Stimulated activated naive CD4-positive, alpha-beta T cell (primary cell): ENCODE results near the gene CRISP1.
A peak's percentile ranks its signal among the peaks of the same experiment; 100 is the strongest.
"Not testable (repeated sequence)": the region's sequence is repeated elsewhere in the genome, so short reads cannot be mapped to it uniquely, and the experiment has no call there.

Source experiments
- DNase-seq, 6 experiments: peaks; one replicate each; lab custom pipeline; 2025; lab: John Stamatoyannopoulos, UW

The CRISP1 gene, protein sequence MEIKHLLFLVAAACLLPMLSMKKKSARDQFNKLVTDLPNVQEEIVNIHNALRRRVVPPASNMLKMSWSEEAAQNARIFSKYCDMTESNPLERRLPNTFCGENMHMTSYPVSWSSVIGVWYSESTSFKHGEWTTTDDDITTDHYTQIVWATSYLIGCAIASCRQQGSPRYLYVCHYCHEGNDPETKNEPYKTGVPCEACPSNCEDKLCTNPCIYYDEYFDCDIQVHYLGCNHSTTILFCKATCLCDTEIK

DNA sequence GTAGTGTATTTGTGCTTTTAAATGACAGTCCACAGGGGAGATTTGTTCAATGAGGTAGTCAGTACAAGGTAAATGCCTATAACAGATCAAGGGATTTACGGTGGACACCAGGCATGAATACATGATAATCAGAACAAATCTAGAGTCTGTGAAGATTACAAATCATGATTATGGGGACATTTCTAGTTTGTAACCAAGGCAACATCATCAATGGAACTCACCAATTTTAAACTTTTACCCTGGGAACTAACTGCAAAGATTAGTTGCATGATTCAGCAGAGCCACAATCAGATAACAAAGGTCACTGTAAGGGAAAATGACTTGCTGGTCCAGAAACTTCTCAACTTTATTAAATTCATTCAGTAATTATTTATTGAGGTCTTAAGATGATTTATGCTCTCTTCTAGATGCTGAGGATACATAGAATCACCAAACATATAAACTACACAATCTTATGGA, at the start of gene CRISP1:
Gene CRISP1, minus strand, starts transcription at position 51 of the 459 bp plus-strand sequence. CDS start 9,135 bp downstream, outside the sequence.
- DNase-seq, result no peak

DNA sequence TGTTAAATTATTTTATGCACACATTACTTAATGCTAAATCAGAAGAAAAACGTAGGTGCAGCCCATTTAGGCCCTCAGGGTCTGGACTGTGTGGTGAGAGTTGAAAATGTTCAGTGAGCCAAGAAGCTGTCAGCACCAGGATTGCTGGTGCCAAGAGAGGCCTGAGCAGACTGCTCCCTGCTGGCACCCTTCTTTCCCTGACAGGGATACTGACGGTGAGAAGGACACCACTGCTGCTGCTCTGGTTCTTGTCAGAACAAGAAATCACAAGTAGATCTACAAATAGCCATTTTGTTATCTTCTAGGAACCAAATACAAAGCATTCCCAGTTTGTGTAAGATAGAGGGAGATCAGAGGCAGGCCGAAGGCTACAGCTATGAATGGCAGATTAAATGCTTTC, 48.7 kb upstream of the CRISP1 start:
- no peak for DNase-seq

DNA sequence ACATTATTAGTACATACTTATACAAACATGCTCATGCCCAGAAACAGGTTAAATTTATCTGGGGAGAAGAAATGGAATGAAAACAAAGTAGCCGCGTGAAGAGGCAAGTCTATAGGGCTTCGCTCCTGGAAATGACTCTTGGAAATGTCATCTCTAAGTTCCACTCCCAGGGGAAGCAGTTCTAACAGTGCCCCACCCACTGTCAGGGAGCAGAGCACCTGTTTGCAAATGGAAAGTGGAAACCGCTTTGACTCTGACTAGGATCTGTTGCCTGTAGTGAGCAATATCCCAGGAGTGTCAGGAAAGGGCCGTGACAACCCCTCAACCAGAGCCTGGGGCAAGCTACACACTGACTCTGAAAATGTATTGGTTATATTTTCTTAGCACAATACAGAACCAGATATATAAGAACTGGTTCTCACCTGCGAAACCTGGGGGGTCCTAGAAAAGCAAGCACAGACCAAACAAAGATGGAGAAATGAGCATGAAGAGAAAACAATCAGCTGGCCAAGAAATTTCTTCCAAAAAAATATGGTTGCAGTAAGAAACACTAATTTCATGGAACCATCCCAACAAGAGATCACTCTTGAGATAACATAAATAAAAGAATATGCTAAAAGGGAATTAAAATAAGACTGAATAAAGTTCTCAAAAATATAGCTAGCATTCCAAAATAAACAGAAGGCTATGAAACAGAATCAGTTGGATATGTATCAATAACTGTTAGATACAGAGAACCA, 47.5 kb upstream of the CRISP1 start:
- DNase-seq, result no peak

DNA sequence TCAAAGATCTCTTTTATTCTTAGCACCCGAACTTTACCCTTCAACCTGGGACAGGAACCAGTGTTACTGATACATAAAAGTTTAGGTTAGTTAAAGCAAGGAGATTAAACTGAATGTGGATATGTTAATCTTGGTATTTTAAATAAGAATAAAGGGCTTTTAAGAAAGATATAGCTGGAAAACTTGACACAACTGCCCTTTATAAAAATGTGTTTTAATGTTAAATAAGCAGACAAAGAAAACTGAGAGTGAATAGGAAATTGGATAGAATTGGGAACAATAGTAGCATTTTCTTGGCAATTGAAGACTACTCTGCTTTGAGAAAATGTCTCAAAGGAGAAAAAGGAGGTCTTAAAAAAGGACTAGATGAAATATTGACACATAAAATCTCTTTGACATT, 45.9 kb upstream of the CRISP1 start:
- DNase-seq, result no peak

DNA sequence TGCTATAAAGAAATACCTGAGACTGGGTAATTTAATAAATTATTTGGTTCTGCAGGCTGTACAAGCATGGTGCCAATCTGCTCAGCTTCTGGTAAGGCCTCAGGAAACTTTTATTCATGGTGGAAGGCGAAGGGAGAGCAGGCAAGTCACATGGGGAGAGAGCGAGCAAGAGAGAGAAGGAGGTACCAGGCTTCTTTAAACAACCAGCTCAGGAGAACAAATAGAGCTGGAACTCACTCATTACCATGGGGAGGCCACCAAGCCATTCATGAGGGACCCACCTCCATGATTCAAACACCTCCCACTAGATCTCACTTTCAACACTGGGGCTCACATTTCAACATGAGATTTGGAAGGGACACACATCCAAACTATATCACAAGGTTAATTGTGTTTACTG, 44.9 kb upstream of the CRISP1 start:
- no peak for DNase-seq

DNA sequence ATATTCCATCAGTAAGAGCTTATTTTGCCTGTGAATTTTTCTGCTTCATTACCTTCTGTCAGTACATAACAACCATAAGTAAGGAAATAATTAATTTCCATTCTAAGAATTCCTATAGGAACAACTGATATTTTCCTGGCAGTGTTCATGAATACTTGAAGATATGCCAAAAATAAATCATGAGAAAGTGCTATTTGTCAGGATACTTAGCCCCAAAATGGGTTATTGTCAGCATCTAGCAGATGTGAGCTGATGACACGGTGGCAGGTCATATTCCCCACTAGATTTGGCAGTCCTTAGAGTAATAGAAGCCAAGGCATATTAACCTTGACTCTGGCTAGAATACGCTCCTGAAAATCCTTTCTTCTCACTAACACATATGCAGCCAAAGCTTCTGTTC, 43.2 kb upstream of the CRISP1 start:
- no peak for DNase-seq

DNA sequence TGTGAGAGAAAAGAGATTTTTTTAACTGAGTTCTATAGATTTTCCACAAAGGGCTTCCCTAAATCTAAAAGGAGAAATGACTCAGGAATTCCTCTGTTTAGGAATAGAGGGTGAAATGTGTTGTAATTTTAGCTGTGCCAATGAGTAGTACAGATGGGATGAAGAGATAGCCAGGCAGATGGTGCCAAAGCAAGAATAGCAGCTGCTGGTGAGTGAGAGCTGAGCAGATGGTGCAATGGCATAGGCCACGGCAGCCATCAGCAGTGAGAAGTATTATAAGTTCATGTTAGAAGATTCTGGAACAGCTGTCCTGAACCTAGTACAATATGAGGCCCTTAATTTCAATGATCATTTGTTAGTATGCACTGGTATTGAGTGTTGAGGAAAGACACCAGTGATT, 40.2 kb upstream of the CRISP1 start:
- DNase-seq, result no peak

DNA sequence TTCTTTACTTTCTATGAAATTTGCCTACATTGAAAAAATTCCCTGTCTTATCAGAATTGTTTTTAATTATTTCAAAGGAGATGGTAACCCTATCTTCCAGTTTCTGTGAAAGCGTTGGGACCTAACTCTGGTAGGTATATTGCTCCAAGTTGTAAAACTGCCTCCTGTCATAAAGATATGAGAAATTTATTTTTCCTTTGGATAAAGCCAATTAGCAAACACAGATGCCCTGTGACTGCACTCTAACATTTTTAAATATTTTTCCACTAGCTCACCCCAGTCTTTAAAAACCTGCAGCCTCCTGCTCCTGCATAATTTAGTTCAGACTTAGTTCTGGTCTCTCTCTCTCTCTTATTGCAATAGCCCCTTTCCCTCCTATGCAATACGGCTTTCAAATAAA, 39.0 kb upstream of the CRISP1 start:
- DNase-seq, result no peak

DNA sequence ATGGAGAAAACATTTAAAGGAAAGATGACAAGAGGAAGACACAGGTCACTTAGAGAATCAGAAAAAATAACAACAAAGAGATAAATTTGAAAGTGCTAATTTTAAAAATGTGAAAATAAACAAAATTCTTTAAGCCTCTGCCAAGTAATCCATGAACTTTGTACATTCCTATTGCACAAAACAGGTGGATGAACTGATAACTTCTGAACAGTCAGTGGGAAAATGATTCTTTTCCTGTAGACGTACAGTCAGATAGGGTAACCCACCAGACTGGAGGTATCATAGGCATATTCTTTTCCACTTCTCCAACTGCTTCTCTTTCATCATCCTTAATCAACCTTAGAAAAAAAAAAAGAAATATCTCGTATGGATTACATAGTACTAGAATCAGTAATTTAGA, 36.5 kb upstream of the CRISP1 start:
- DNase-seq, result no peak

DNA sequence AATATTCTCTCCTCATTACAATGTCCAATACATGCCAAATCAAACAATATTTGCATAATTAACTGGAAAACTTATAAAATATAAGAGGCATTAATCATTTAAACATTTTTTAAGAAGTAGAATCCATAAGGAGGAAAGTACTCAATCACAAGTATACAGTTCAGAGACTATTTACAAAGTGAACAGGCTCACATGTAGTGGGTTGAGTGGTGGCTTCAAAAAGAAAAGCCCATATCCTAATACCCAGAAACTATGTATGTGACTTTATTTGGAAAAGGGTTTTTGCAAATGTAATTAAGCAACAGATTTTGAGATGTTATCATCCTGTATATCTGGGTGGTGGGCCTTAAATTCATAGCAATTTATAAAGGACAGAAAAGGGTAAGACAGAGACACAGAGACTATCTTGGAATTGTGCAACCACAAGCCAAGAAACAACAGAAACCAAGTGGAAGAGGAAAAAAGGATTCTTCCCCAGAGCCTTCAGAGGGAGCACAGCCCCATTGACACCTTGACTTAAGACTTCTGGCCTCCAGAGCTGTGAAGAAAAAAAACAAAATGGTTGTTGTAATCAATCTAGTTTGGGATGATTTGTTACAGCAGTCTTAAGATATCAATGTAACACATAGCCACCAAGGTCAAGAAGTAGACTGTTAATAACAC, 32.7 kb upstream of the CRISP1 start:
- DNase-seq, result no peak

DNA sequence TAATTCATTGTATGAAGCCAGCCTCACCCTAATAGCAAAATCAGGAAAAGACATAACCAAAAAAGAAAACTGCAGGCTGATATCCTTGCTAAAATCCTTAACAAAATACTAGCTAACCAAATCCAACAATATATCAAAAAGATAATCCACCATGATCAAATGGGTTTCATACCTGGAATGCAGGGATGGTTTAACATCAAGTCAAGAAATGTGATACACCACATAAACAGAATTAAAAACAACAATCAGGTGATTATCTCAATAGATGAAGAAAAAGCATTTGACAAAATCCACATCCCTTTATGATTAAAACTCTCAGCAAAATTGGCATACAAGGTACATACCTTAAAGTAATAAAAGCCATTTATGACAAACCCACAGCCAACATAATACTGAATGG, 29.2 kb upstream of the CRISP1 start:
- not testable (repeated sequence) for DNase-seq

DNA sequence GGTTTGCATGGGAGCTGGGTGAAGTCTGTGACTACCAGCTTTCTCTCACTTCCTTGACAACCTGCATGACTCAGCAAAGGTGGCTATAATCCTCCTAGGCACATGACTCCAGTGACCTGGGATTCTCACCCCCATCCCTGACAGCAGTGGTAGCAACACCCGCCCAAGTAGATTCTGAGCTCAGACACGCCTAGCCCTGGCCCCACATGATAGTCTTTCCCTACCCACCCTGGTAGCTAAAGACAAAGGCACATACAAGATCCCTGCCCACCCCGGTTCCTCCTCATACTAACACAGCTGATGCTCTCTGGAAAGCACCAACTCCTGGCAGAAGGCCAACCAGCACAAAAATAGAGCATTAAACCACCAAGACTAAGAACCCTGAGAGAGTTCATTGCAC, 25.9 kb upstream of the CRISP1 start:
- DNase-seq, result no peak

DNA sequence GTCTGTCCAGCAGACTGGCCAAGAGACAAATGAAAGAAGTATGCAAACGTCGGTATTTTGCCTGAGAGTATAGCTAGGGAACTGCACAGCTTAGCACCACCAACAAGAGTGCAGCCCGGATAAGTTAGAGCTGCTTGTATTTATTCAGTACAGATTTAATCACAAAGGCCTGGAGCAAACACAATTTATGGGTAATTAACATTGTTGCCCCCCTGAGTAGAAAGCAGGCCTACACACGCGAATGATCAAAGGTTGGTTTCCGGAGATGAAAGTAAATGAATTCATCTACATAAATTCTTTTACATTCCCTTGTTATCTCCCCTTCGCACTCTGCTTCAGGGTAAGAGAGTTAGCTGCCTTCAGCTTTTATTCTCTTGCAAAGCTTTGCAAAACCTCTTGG, 24.7 kb upstream of the CRISP1 start:
- no peak for DNase-seq

DNA sequence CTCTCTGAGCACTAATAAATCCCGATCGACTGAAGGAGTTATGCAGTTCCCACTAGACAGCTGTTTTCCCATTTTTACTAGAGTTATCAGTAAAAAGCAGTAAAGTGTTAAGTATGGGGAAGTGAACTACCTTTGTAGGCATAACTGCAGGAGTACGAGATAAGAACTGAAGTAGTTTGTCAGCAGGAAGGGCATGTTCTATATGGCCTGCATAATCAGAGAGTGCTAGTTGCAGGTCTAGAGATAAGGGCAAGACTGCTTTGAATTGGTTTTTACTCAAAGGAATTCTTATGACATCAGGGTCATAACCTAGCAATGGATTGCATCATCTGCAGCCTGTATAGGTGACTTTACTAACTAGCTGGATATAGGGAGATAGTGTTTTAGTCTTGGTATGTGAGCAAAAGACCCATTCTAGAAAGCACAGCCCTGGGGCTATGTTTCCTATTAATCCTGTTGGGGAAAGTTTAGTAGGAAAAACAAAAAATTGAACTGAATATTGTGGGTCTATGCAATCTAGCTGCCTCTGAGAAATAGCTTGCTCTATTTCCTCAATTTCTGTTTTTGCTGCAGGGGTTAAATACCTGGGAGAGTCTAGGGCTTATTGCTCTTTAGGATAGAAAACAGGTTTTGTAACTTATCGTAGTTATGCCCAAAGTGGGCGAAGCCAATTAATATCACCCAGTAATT, 22.6 kb upstream of the CRISP1 start:
- DNase-seq, result no peak

DNA sequence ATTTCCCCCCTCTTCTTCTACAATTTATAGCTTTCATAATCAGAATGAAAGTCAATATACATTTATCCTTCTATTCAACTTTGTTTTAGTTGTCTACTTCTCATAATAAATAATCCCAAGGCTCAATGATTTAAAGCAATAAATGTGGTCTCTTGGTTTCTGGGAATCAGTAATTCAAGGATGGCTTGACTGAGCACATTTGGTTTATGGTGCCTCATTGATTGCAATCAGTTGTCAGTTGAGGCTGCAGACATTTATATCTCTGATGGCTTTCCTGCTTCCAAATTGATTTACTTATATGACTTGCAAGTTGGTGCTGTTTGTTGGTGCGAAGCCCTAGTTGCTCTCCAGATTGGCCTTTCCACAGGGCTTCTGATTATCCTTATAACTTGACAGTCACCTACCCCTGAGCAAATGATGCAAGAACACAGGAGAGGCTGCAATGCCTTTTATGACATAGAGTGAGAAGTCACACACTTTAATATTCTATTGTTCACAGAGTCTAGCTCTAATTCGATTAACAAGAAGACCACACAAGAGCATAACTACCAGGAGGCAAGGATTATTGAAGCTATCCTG, 2.7 kb upstream of the CRISP1 start:
- DNase-seq, result no peak

DNA sequence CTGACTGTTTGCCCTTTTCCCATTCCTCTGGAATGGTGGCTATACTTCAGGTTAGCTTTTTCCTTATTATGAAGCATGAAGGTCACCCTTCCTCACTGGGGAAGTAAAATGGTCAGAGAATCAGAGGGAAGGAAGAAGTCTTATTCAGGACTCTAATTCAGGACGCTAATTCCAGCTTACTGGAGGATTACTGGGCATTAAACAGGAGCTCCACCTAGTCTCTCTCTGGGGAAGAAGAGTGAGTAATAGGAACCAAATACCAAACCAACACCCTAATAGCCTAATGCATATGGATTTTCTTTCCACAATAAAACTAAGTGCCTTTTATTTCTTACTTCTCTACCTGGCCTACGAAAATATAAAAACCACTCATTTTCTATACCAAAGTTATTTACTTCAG, 10.1 kb downstream of the CRISP1 start:
- no peak for DNase-seq

DNA sequence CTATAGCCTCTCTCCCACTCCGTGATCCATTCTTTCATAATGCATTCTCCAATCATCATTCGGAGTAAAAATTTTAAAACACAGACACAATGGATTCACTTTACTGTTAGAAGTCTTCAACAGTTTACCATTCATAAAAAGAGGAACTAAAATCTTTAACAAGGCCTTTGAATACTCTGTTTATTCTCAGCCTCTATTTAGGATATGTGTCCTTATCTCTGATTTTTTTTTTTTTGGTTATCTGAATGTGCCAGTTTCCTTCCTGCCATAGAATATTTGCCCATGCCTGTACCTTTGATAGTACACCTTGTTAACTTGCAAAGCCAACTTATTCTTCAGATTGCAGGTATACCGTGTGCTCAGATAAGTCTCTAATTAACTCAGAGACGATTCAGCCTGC, 11.1 kb downstream of the CRISP1 start:
- DNase-seq, result no peak

DNA sequence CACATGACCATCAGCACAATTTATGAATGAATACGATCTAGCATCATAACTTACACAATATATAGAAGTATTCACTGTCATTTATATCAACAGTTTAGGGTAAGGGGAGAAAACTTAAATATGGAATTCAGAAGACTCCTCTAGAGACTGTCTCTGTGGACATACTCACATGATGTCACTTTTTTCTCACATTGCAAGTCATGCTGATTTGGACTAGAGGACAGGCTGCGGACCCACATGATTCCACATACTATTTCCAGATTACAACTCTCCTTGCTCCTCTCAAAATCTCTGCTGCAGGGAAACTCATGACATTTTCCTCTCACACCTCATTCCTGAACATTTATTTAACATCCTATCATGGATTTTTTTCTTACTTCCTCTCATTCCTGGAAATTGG, 13.4 kb downstream of the CRISP1 start:
- no peak for DNase-seq

DNA sequence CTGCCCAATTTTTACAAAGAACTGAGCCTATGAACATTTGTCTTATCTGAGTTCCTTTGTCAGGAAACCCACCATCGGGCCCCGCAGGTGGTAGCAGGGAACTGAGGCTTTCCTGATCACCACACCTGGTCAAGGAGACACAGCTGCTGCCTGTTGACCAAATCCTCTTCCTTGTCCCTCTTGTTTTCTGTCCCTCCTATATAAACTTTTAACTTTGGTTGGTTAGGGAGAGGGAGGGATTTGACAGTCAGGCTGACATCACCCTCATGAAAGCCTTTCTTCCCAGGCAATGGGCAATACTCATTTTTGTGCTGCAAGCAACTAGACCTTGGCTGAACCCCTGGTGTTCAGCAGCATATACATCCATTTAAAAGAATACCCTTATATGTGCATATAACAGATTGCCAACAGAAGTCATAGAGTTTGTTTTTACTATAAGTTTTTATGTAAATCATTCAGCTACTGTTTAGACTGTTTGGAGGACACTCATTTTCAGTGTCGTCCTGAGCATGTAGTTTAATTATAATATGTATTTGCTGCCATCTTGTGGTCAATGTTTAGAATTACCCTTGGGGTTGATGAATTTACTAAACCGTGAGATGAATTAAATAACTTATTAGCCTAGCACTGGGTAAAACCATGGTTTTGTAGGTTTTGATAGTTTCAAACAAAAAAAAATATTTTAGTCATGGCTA, 17.0 kb downstream of the CRISP1 start:
- DNase-seq, result peak in 2 of 6 experiments; percentile 14 to 21

DNA sequence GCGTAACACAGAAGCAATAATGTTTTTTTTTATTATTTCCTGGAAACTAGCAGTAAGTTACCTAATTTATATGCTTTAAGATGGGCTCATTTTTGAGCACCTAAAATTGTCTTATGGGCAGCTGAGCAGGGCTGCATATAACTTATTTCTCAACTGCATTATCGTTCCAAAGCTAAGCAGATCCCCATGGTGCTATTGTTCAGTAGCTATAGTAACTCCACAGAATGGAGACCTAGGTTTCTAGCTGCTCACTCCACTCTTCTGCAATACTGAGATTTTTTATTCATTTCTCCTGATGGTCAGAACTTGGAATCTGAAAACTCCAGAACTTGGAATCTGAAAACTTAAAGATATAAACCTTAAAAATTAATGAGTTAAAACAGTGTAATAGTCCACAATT, 18.7 kb downstream of the CRISP1 start:
- no peak for DNase-seq

DNA sequence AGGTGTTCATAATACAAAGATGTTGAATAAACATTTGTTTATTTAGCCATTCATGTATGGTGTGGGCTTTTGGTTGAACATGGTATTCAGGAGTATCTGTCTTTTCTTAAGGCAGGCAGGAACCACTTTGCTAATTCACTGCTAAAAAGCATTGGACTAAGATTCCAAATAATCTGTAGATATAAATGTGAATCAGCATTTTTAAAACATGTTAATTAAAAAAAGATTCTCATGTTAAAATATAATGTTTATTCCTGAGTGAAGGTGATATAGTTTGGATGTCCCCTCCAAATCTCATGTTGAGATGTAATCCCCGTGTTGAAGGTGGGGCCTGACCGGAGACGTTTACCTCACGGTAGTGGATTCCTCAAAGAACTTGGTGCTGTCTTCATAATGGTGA, 19.3 kb downstream of the CRISP1 start:
- no peak for DNase-seq

DNA sequence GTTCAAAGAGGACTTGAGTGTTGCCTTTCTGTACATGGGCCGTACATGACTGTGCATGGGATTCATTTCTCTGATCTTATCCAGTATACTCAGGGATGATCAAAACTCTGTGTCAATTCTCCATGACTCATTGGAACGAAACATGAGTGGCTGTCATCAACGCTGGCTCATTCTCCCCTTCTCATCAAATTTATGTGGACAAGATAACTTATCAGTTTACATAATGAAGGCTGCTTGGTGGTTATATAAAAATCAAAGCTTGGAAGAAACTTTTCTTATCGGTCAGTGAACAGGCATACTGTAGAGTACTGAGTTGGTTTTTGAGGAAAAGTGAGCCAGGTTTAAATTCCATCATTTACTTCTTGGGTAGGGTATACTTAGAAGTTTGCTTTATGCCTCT, 24.9 kb downstream of the CRISP1 start:
- DNase-seq, result no peak
